Measurements from ENCODE around the gene GPR142.

The GPR142 gene

DNA sequence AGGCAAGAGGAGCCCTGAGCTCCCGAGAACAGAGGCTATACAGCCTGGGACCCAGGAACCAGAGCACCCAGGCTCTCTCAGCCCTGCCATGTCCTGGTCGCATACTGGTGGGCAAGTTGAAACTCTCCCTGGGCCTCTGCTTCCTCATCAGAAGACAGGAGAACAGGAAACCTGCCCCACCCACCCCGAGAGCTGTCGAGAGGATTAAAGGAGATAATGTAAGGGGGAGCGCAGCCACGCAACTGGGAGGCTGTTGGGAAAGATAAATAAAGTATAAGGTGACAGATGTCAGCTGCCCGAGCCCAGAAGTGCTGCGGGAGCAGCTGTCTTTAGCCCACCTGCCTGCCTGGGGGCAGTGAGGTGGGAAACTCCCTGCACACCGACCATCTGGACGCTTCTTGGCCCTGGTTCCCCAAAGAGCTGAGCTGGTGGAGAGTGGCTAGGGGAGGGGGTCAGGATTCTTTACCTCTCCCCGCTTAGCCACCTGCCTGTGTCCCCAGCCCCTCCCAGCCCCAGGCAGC lies 34.5 kb upstream of the GPR142 start:
- Histone ChIP-seq H3K27me3 (peaks cover 47% of the 10 kb centered on the region), H3K9me3 (no peaks in the 10 kb centered on the region), H3K27ac (no peak overlapping the region), H3K36me3 (no peaks in the 10 kb centered on the region), H3K4me1 (ENCODE audit: control insufficient read depth in 1 of 2, insufficient read depth in 1 of 2, low read depth in 1 of 2, low read length in 1 of 2) (no peaks in the 10 kb centered on the region), H3K4me3 (ENCODE audit: low read depth in 1 of 2, low read length in 1 of 2) (no peak overlapping the region)
- TF ChIP-seq, protein P1, sequence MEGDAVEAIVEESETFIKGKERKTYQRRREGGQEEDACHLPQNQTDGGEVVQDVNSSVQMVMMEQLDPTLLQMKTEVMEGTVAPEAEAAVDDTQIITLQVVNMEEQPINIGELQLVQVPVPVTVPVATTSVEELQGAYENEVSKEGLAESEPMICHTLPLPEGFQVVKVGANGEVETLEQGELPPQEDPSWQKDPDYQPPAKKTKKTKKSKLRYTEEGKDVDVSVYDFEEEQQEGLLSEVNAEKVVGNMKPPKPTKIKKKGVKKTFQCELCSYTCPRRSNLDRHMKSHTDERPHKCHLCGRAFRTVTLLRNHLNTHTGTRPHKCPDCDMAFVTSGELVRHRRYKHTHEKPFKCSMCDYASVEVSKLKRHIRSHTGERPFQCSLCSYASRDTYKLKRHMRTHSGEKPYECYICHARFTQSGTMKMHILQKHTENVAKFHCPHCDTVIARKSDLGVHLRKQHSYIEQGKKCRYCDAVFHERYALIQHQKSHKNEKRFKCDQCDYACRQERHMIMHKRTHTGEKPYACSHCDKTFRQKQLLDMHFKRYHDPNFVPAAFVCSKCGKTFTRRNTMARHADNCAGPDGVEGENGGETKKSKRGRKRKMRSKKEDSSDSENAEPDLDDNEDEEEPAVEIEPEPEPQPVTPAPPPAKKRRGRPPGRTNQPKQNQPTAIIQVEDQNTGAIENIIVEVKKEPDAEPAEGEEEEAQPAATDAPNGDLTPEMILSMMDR (IDR thresholded peaks at IDR 0.05), result no peak

DNA sequence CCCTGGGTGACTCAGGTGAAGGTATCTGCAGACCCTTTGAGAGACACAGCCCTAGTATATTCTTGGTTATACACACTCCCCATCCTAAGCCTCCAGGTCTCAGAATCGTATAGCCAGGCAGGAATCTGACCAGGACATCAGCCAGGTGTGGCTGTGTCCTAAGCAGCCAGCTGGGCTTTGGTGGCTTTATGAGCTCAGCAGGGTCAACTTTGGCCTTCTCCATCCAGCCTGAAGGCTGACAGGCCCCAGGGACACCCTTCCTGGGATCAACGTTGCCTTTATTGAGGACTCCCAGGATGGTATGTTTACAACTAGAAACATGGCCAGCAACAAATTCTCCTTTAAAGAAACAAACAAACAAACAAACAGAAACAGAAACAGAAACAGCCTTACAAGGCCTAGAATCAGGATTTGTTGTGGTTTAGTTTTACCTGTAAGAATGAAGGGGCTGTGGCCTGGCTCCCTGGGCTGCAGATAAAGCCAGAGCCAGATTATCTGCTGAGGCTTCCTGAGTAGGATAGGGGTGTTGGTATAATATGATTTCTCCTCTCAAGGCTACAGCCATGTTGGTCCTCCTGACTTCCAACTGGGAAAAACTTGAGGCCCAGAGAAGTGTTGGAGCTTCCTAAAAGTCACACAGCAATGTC lies 32.8 kb upstream of the GPR142 start:
- TF ChIP-seq, protein P1 (IDR thresholded peaks at IDR 0.05), result no peak
- H3K36me3 ChIP-seq, result no peaks in the 10 kb centered on the region

DNA sequence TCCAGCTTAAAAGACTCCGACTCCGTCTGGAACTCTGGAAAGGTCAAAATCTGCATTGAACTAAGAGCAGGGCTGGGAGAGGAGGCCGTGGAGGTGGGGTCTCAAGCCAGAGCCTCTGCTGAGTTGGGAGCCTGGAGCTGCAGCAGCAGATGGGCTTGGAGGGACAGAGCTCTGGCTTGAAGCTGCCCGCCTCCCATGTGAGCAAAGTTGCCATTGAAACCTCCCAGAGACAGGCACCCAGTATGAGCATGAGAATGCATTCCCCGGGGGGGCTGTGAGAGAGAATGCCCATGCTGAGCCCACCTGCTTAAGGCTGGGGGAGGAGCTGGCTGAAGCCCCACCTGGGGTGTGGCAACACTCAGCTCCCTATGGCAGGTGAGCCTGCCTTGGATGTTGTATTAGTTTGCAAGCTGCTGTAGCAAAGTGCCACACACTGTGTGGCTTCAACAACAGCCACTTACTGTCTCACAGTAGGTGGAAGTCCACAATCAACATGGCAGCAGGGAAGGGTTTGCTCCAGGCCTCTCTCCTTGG lies 31.7 kb upstream of the GPR142 start:
- TF ChIP-seq, protein P1 (IDR thresholded peaks at IDR 0.05), result no peak
- Histone ChIP-seq H3K4me3 (ENCODE audit: low read depth in 1 of 2, low read length in 1 of 2) (no peak overlapping the region), H3K9me3 (no peaks in the 10 kb centered on the region), H3K36me3 (no peaks in the 10 kb centered on the region), H3K27me3 (peaks cover 22% of the 10 kb centered on the region), H3K4me1 (ENCODE audit: control insufficient read depth in 1 of 2, insufficient read depth in 1 of 2, low read depth in 1 of 2, low read length in 1 of 2) (no peaks in the 10 kb centered on the region), H3K27ac (no peak overlapping the region)

More for the DNA sequence above, 32.8 kb upstream of the GPR142 start:
- no peak overlapping the region for H3K27ac ChIP-seq
- H3K27me3 ChIP-seq, result peaks cover 30% of the 10 kb centered on the region
- H3K9me3 ChIP-seq, result no peaks in the 10 kb centered on the region
- H3K4me3 ChIP-seq (ENCODE audit: low read depth in 1 of 2, low read length in 1 of 2), result no peak overlapping the region
- H3K4me1 ChIP-seq (ENCODE audit: control insufficient read depth in 1 of 2, insufficient read depth in 1 of 2, low read depth in 1 of 2, low read length in 1 of 2), result no peaks in the 10 kb centered on the region

DNA sequence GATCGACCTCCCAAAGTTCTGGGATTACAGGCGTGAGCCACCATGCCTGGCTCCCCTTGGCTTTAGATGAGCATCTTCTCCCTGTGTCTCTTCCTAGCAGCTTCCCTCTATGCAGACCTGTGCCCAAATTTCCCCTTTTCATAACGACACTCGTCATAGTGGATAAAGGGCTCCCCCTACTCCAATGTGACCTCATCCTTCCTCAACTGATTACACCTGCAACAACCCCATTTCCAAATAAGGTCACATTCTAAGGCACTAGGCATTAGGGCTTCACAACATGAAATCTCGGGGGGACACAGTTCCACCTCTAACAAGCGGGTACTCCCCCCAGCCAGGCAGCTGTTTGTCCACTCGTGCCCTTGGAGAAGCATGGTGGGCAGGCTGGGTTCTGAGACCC lies 31.0 kb upstream of the GPR142 start:
- no peak overlapping the region for H3K27ac ChIP-seq
- no peaks in the 10 kb centered on the region for H3K4me1 ChIP-seq (ENCODE audit: control insufficient read depth in 1 of 2, insufficient read depth in 1 of 2, low read depth in 1 of 2, low read length in 1 of 2)
- H3K4me3 ChIP-seq (ENCODE audit: low read depth in 1 of 2, low read length in 1 of 2), result no peak overlapping the region
- TF ChIP-seq, protein P1 (IDR thresholded peaks at IDR 0.05), result no peak
- H3K9me3 ChIP-seq, result no peaks in the 10 kb centered on the region
- H3K36me3 ChIP-seq, result no peaks in the 10 kb centered on the region
- H3K27me3 ChIP-seq, result peaks cover 15% of the 10 kb centered on the region

DNA sequence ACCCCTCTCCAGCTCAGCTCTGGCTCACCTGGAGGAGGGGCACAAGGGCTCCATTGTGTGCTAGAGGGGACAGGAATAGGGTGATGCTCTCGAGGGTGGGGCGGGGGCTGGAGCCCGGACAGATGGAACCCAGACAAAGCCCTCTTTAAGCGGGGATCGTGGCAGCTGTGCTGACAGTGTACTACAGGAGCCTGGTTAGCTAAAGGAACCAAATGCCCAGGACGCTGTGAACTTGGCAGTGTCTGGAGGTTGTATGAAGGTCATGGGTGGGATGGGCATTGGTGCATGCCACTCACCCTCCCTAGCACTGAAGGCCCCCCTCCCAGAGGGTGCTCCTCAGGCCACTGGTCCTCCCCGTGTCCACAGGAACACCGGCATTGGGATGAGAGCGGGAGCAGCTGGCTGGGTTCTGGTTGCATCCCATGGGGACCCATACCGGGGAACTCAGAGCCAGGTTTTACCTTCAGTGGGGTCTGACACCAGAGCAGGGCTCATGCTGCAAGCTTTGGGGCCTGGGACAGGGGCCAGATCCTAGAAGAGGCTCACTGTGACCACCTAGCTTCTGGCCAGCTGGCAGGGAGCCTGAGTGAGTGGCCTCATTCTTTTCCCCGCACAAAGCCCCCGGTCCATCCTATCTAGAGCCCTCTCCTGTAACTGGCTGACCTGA lies 29.3 kb upstream of the GPR142 start:
- peaks cover 8% of the 10 kb centered on the region for H3K27me3 ChIP-seq
- no peaks in the 10 kb centered on the region for H3K9me3 ChIP-seq
- no peak overlapping the region for H3K4me3 ChIP-seq (ENCODE audit: low read depth in 1 of 2, low read length in 1 of 2)
- H3K4me1 ChIP-seq (ENCODE audit: control insufficient read depth in 1 of 2, insufficient read depth in 1 of 2, low read depth in 1 of 2, low read length in 1 of 2), result no peaks in the 10 kb centered on the region
- no peak overlapping the region for H3K27ac ChIP-seq
- no peaks in the 10 kb centered on the region for H3K36me3 ChIP-seq
- TF ChIP-seq, protein P1 (IDR thresholded peaks at IDR 0.05), result no peak
